CD4-positive, alpha-beta T cell (primary cell): ENCODE results near the gene NIPA2. TPM values are rescaled to one million over a fixed set of nuclear protein-coding genes. Genes with fewer than 3 reads are reported as not detected.

Experiments used
- ATAC-seq: fragments of 200-7000 bp; cut with Tn5 transposase; one replicate; pipeline ENCODE4 v1.10.0; 2022; ENCODE audit warnings: mild to moderate bottlenecking; ENCODE audit not compliant: poor library complexity
- CTCF ChIA-PET: fragments of 350-600 bp; sonication (Branson Sonifier 250); formaldehyde crosslinking; loops from one replicate; lab custom pipeline; 2021; ENCODE audit warnings: antibody characterized with exemption, inconsistent platforms; lab: Charles Lee
- POLR2A ChIA-PET: fragments of 350-600 bp; sonication (Branson Sonifier 250); formaldehyde crosslinking; loops from one replicate; lab custom pipeline; 2021; ENCODE audit warnings: antibody characterized with exemption, inconsistent platforms; lab: Charles Lee
- DNase-seq, 14 experiments: peaks; one replicate each; pipeline ENCODE4 v3.0.0-alpha.2; 2013 to 2020; ENCODE audit warnings: mixed read lengths in 2 of 14
- H3K27ac ChIP-seq, 2 donors: one replicate each; pipeline versions ENCODE4 v1.5.1 to v1.7.0; 2013; ENCODE audit warnings: low read length in 2 of 2, low read depth in 1 of 2, mild to moderate bottlenecking in 1 of 2
- H3K27me3 ChIP-seq, 2 experiments: 1 replicate in 1 of 2; 2 replicates in 1 of 2; pipeline versions ENCODE4 v1.6.1 to v1.7.0; 2013; ENCODE audit warnings: low read length in 2 of 2, control low read depth in 1 of 2, mild to moderate bottlenecking in 1 of 2, moderate library complexity in 1 of 2; ENCODE audit not compliant: insufficient read depth in 2 of 2, control insufficient read depth in 1 of 2
- H3K36me3 ChIP-seq: one replicate; pipeline ENCODE4 v1.6.1; 2013; ENCODE audit warnings: low read length, control low read depth; ENCODE audit not compliant: insufficient read depth
- H3K4me1 ChIP-seq: one replicate; pipeline ENCODE4 v1.6.1; 2013; ENCODE audit warnings: low read length, control low read depth; ENCODE audit not compliant: insufficient read depth
- H3K4me3 ChIP-seq: one replicate; pipeline ENCODE4 v1.5.1; 2013; ENCODE audit warnings: mild to moderate bottlenecking, low read length, moderate library complexity
- H3K9me3 ChIP-seq, 2 experiments: 1 replicate in 1 of 2; 2 replicates in 1 of 2; pipeline versions ENCODE4 v1.6.1 to v1.7.0; 2013; ENCODE audit warnings: low read length in 2 of 2, mild to moderate bottlenecking in 2 of 2, control low read depth in 1 of 2, moderate library complexity in 1 of 2; ENCODE audit not compliant: control insufficient read depth in 1 of 2, insufficient read depth in 1 of 2
- H3K27ac Mint-ChIP-seq: one replicate; pipeline ENCODE4 v1.8.0; 2020; ENCODE audit warnings: mixed read lengths
- H3K27me3 Mint-ChIP-seq: one replicate; pipeline ENCODE4 v1.8.0; 2021; ENCODE audit warnings: mixed read lengths
- H3K36me3 Mint-ChIP-seq: one replicate; pipeline ENCODE4 v1.8.0; 2021; ENCODE audit warnings: low read depth, mixed read lengths
- H3K4me1 Mint-ChIP-seq: one replicate; pipeline ENCODE4 v1.8.0; 2021; ENCODE audit warnings: low read depth, mixed read lengths
- H3K4me3 Mint-ChIP-seq: one replicate; pipeline ENCODE4 v1.8.0; 2020; ENCODE audit warnings: mild to moderate bottlenecking, mixed read lengths
- H3K9me3 Mint-ChIP-seq: one replicate; pipeline ENCODE4 v1.8.0; 2020; ENCODE audit warnings: mixed read lengths
- CTCF ChIP-seq: fragments of 200-600 bp; IDR thresholded peaks from one replicate; pipeline ENCODE4 v1.8.0; 2022; ENCODE audit warnings: antibody characterized with exemption, mild to moderate bottlenecking
- intact Hi-C, 2 experiments: fragments of 100-400 bp; cut with DNase I in 1 of 2; cut with micrococcal nuclease in 1 of 2; formaldehyde crosslinking; loops; one replicate each; pipeline versions ENCODE4 v1.15.1 to v1.9.0; 2023 to 2025; cut with DNase I, micrococcal nuclease
- total RNA-seq, 174 experiments: library from RNA in 2 of 174; stranded (reverse) in 2 of 174; gene quantifications; one replicate each; pipeline ENCODE4 v1.2.3 and lab custom pipeline; 2021 to 2026

Gene NIPA2
- total RNA-seq, 2 experiments from 2014 or later: 33.9 to 36.7 TPM

GRCh38 chr15:22831473-22831872 is 7.0 kb upstream of the NIPA2 start:
- Mint-ChIP-seq H3K36me3 (peaks cover 11% of the 10 kb centered on the region), H3K27ac (no peak overlapping the region), H3K27me3 (no peaks in the 10 kb centered on the region), H3K4me3 (no peak overlapping the region), H3K4me1 (no peaks in the 10 kb centered on the region), H3K9me3 (no peaks in the 10 kb centered on the region)
- intact Hi-C loops: no loop called here
- ChIA-PET CTCF (no interaction called here), POLR2A (no interaction called here)
- ATAC-seq (no peak), DNase-seq (no peak)
- Histone ChIP-seq H3K9me3 (no peaks in the 10 kb centered on the region), H3K36me3 (peaks cover 10% of the 10 kb centered on the region), H3K4me1 (no peaks in the 10 kb centered on the region), H3K4me3 (no peak overlapping the region), H3K27ac (no peak overlapping the region), H3K27me3 (no peaks in the 10 kb centered on the region)
- TF ChIP-seq CTCF: no peak

- no peak for TF ChIP-seq CTCF
- Mint-ChIP-seq H3K9me3 (no peaks in the 10 kb centered on the region), H3K36me3 (peaks cover 44% of the 10 kb centered on the region), H3K4me3 (peak overlapping the region; percentile 97), H3K27ac (peak overlapping the region; percentile 92), H3K4me1 (peaks cover 35% of the 10 kb centered on the region), H3K27me3 (no peaks in the 10 kb centered on the region)
- peaks cover 10% of the 10 kb centered on the region for H3K36me3 ChIP-seq
- DNase-seq (peak in 3 of 14 experiments; percentile 18 to 32 (median 28)), ATAC-seq (no peak)
- CTCF ChIA-PET: no interaction called here
- H3K4me3 ChIP-seq: peak overlapping the region; percentile 97
- POLR2A ChIA-PET: interaction anchor here (1.0 to 3.1 kb wide), 2 partner anchors 53 to 200 kb away, joined by 3 to 15 read pairs; partner anchors contain the start of genes NIPA1 and TUBGCP5
- intact Hi-C loops: loop anchor here in 1 of 2 experiments (5.0 kb wide), 1 partner anchor 82 kb away; no protein-coding TSS in a partner anchor
- H3K27ac ChIP-seq: peak overlapping the region; percentile 90 to 94
- no peaks in the 10 kb centered on the region for H3K9me3 ChIP-seq
- no peaks in the 10 kb centered on the region for H3K27me3 ChIP-seq
- peaks cover 15% of the 10 kb centered on the region for H3K4me1 ChIP-seq
Measured at GRCh38 chr15:22839046-22839695, 705 bp downstream of the NIPA2 start.

- Histone ChIP-seq H3K4me3 (no peak overlapping the region), H3K36me3 (peaks cover 41% of the 10 kb centered on the region), H3K27ac (no peak overlapping the region), H3K27me3 (no peaks in the 10 kb centered on the region), H3K9me3 (no peaks in the 10 kb centered on the region), H3K4me1 (peaks cover 14% of the 10 kb centered on the region)
- CTCF ChIA-PET: no interaction called here
- H3K9me3 Mint-ChIP-seq: no peaks in the 10 kb centered on the region
- intact Hi-C loops: no loop called here
- DNase-seq (no peak), ATAC-seq (no peak)
- H3K4me3 Mint-ChIP-seq: no peak overlapping the region
- H3K27ac Mint-ChIP-seq: no peak overlapping the region
- no peaks in the 10 kb centered on the region for H3K27me3 Mint-ChIP-seq
- H3K36me3 Mint-ChIP-seq: peaks cover 76% of the 10 kb centered on the region
- no peak for TF ChIP-seq CTCF
- H3K4me1 Mint-ChIP-seq: peaks cover 55% of the 10 kb centered on the region
- POLR2A ChIA-PET: no interaction called here
Measured at GRCh38 chr15:22844421-22845288, 6.2 kb downstream of the NIPA2 start.
